Measurements from ENCODE around the gene LRMDA. TPM values are rescaled to one million over a fixed set of nuclear protein-coding genes. Genes with fewer than 3 reads are reported as not detected.

Gene LRMDA
- total RNA-seq, 1 donor from 2014 or later = not detected

DNA sequence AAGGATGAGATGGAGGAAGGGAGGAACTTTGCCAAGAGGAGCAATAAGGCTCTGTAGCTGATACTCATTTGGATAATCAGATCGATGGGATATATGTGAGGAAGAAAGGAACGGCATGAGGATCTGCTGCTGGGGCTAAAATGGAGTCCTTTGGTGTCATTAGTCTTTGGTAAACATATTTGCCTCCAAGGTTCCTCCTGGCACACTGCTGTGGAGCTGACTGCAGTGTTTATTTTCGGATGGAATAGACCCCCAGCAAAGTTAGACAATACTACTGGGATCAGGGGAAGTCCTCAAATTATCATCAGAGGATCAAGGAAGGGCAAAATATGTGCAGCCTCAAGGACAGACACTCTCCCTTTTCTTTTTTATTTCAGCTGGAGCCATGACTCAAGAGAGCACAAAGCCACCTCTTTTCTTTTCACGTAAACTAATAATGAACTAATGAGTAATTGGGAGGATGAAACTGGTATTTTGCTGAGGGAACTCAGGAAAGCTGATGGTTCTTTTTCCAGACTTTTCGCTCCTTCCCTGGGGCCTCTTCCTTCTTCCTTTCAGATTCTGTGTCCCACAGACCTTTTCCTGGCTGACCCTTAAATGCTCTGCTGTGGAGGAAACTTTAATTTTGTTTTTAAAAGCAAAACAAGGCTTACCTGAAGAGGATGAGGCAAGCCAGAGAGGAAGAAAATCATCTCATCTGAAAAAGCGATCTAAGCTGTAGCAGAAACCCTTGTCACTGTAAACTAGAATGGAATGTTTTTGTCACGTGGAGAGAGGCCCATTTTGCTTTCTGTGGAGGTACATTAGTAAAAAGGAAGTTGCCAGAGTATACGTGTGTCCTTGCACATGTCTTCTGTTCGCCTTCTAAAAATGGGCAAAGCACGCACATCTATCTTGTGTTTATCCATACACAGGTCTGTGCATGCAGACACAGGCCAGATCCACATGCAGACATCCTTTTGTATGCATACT lies 33.3 kb downstream of the LRMDA start:
- Mint-ChIP-seq H3K27ac (no peak overlapping the region), H3K9me3 (no peaks in the 10 kb centered on the region), H3K4me3 (no peak overlapping the region)

GRCh38 chr10:75465450-75465827 lies 34.0 kb downstream of the LRMDA start:
- H3K36me3 Mint-ChIP-seq (ENCODE audit: low read depth) = no peaks in the 10 kb centered on the region
- ChIA-PET CTCF (no interaction called here), POLR2A (no interaction called here)
- H3K9me3 Mint-ChIP-seq = no peaks in the 10 kb centered on the region
- H3K27me3 Mint-ChIP-seq = peaks cover 5% of the 10 kb centered on the region
- no peak overlapping the region for H3K4me3 Mint-ChIP-seq
- no peak for ATAC-seq (ENCODE audit: low read depth)
- no peaks in the 10 kb centered on the region for H3K4me1 Mint-ChIP-seq
- intact Hi-C loops (cut with micrococcal nuclease) = no loop called here
- TF ChIP-seq CTCF (IDR thresholded peaks at IDR 0.05) = no peak
- H3K27ac Mint-ChIP-seq = no peak overlapping the region
- DNase-seq = no peak

More for the DNA sequence above, 33.3 kb downstream of the LRMDA start:
- Mint-ChIP-seq H3K36me3 (ENCODE audit: low read depth) (no peaks in the 10 kb centered on the region), H3K4me1 (no peaks in the 10 kb centered on the region), H3K27me3 (peaks cover 5% of the 10 kb centered on the region)
- no peak for TF ChIP-seq CTCF (IDR thresholded peaks at IDR 0.05)
- DNase-seq (no peak), ATAC-seq (ENCODE audit: low read depth) (no peak)
- POLR2A ChIA-PET = no interaction called here
- CTCF ChIA-PET = no interaction called here
- intact Hi-C loops (cut with micrococcal nuclease) = no loop called here

DNA sequence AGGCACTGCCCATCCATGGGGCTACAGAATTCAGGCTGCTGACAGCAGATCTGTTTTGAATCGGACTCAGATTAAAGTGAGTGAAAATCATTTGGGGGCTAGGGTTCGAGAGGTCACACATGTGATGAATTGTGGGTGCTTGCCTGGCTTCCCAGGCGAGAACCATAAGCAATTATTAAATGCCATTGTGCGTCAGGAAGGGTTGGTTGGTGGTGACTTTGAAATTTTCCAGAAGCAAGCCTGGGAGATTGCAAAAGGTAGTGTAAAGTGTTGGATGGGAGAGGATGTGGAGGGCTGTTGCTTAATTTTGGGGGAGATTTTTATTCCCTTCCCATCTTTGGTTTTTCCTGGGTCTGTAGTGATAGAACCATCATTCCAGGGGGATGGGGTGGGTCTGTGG lies 34.6 kb downstream of the LRMDA start:
- H3K4me3 Mint-ChIP-seq = no peak overlapping the region
- H3K9me3 Mint-ChIP-seq = no peaks in the 10 kb centered on the region
- intact Hi-C loops (cut with micrococcal nuclease) = no loop called here
- no peak for ATAC-seq (ENCODE audit: low read depth)
- ChIA-PET CTCF (no interaction called here), POLR2A (no interaction called here)
- no peaks in the 10 kb centered on the region for H3K36me3 Mint-ChIP-seq (ENCODE audit: low read depth)
- DNase-seq = no peak
- H3K27ac Mint-ChIP-seq = no peak overlapping the region
- TF ChIP-seq CTCF (IDR thresholded peaks at IDR 0.05) = no peak
- H3K27me3 Mint-ChIP-seq = peaks cover 5% of the 10 kb centered on the region
- no peaks in the 10 kb centered on the region for H3K4me1 Mint-ChIP-seq

DNA sequence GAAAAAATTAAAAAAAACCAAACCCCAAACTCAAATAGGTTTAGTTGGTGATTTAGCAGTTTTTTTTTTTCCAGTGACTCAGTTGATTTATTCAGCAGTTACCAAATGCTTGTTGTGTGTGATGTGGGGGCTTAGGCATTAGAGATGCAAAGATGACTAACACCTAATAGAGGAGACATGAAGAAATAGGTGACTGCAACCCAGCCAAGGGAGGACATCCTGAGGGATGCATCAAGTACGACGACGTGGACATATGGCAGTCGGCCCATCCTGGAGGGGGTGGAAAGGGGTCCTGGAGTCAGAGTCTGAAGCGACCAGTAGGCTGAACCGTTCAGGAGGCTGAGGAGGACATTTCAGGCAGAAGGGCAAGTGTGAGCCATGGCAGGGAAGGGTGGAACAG lies 35.5 kb downstream of the LRMDA start:
- no peak for DNase-seq
- ChIA-PET POLR2A (no interaction called here), CTCF (no interaction called here)
- intact Hi-C loops (cut with micrococcal nuclease) = no loop called here
- H3K4me3 Mint-ChIP-seq = no peak overlapping the region
- no peak for TF ChIP-seq CTCF (IDR thresholded peaks at IDR 0.05)
- H3K4me1 Mint-ChIP-seq = no peaks in the 10 kb centered on the region
- no peak overlapping the region for H3K27ac Mint-ChIP-seq
- H3K9me3 Mint-ChIP-seq = no peaks in the 10 kb centered on the region
- no peaks in the 10 kb centered on the region for H3K36me3 Mint-ChIP-seq (ENCODE audit: low read depth)
- ATAC-seq (ENCODE audit: low read depth) = no peak
- peaks cover 5% of the 10 kb centered on the region for H3K27me3 Mint-ChIP-seq

DNA sequence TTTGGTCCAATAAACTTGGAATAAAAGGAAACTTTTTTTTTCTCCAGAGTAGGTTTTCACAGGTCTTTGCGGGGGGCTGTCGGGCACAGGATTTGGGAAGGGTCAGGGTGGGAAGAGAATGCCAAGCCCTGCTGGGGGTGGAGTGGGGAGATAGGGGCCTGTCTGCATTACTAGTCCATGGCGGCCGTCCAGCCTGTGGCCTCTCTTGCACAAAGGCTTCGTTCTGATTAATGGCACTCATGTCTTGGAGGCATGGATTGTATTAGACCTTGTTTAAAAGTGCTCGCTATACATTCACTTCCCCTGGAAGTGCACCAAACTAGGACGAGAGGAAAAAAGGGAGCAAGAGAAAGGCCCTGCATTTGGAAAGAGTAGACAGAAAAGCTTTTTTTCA lies 37.2 kb downstream of the LRMDA start:
- ChIA-PET POLR2A (no interaction called here), CTCF (no interaction called here)

More for the DNA sequence above, 37.2 kb downstream of the LRMDA start:
- Mint-ChIP-seq H3K27ac (no peak overlapping the region), H3K9me3 (no peaks in the 10 kb centered on the region), H3K4me3 (no peak overlapping the region), H3K27me3 (peaks cover 5% of the 10 kb centered on the region), H3K36me3 (ENCODE audit: low read depth) (no peaks in the 10 kb centered on the region), H3K4me1 (no peaks in the 10 kb centered on the region)
- DNase-seq = no peak
- intact Hi-C loops (cut with micrococcal nuclease) = no loop called here
- TF ChIP-seq CTCF (IDR thresholded peaks at IDR 0.05) = no peak
- no peak for ATAC-seq (ENCODE audit: low read depth)

All from activated B cell treated with CpG ODN at 0.5 μM for 24 hours (primary cell).